K562 (cell line): ENCODE results near the gene NUP133. TPM values are rescaled to one million over a fixed set of nuclear protein-coding genes. Genes with fewer than 3 reads are reported as not detected.

Source experiments
- ATAC-seq: fragments of 200-7000 bp; cut with Tn5 transposase; 3 replicates; pipeline ENCODE4 v1.9.1; 2020; ENCODE audit warnings: moderate library complexity
- BruUV-seq: library from RNA; stranded (reverse); fragments of 400-500 nt; replicated peaks from 2 replicates; lab custom pipeline; 2021; lab: Mats Ljungman, UMichigan
- CTCF ChIA-PET: fragments of 300-600 bp; formaldehyde crosslinking; extraction: SDS; loops from one replicate; lab custom pipeline; 2021; ENCODE audit warnings: low intra/inter-chr PET ratio; lab: Yijun Ruan, JAX
- POLR2A ChIA-PET: fragments of 300-600, 350-650 bp; sonication (Branson Sonifier 250); formaldehyde crosslinking; extraction: SDS; loops from one replicate; lab custom pipeline; 2021; ENCODE audit warnings: antibody characterized with exemption, inconsistent platforms; lab: Yijun Ruan, JAX
- DNase-seq, 4 experiments: peaks; one replicate each; pipeline versions ENCODE4 v3.0.0 to v3.0.0-alpha.2; 2011 to 2018; ENCODE audit warnings: low spot score in 3 of 4, mixed read lengths in 3 of 4; ENCODE audit errors: extremely low read depth in 1 of 4
- FAIRE-seq: peaks from 2 replicates; lab custom pipeline; 2011; peaks lifted over from hg19 to GRCh38; lab: Jason Lieb, UNC
- H2AFZ ChIP-seq: 2 replicates; pipeline ENCODE4 v1.6.0; 2011; ENCODE audit warnings: low read depth, low read length, control low read depth, inconsistent platforms
- H3K27ac ChIP-seq: fragments of 200-600 bp; 3 replicates; pipeline ENCODE4 v1.8.0; 2011; ENCODE audit warnings: low read depth, mild to moderate bottlenecking, control low read depth, inconsistent platforms, low read length, moderate library complexity, mixed read lengths; ENCODE audit errors: extremely low read depth
- H3K27me3 ChIP-seq, 2 experiments: fragments of 300-600 bp in 1 of 2; 2 replicates in 1 of 2; 3 replicates in 1 of 2; pipeline versions ENCODE4 v1.6.0 to v1.8.0; 2011; ENCODE audit warnings: inconsistent platforms in 2 of 2, low read length in 2 of 2, mild to moderate bottlenecking in 1 of 2, mixed read lengths in 1 of 2, moderate library complexity in 1 of 2; ENCODE audit not compliant: control insufficient read depth in 2 of 2, insufficient read depth in 2 of 2
- H3K36me3 ChIP-seq: fragments of 300-600 bp; 3 replicates; pipeline ENCODE4 v1.8.0; 2011; ENCODE audit warnings: mild to moderate bottlenecking, low read length, inconsistent platforms; ENCODE audit not compliant: control insufficient read depth, insufficient read depth
- H3K4me1 ChIP-seq, 2 experiments: fragments of 200-600 bp in 1 of 2; replicated peaks in 1 of 2; 2 replicates in 1 of 2; 3 replicates in 1 of 2; pipeline versions ENCODE4 v1.5.1 to v1.8.0; 2011; ENCODE audit warnings: inconsistent platforms in 2 of 2, low read length in 2 of 2, mild to moderate bottlenecking in 1 of 2, mixed read lengths in 1 of 2, moderate library complexity in 1 of 2; ENCODE audit not compliant: control insufficient read depth in 2 of 2, insufficient read depth in 2 of 2
- H3K4me2 ChIP-seq: 2 replicates; pipeline ENCODE4 v1.6.1; 2011; ENCODE audit warnings: low read length, control low read depth, inconsistent platforms, mixed read lengths; ENCODE audit not compliant: insufficient read depth
- H3K4me3 ChIP-seq: fragments of 200-600 bp; sonication (generic), shearing (Covaris generic); 2 replicates; pipeline ENCODE4 v1.5.1; 2016; ENCODE audit warnings: control low read depth, inconsistent platforms
- H3K79me2 ChIP-seq: fragments of 200-600 bp; 3 replicates; pipeline ENCODE4 v1.8.0; 2011; ENCODE audit warnings: low read length, inconsistent platforms; ENCODE audit not compliant: control insufficient read depth, insufficient read depth
- H3K9ac ChIP-seq, 2 experiments: 2 replicates each; pipeline versions ENCODE4 v1.6.0 to v1.6.1; 2011; ENCODE audit warnings: low read depth in 2 of 2, low read length in 2 of 2, control low read depth in 1 of 2, inconsistent platforms in 1 of 2, mild to moderate bottlenecking in 1 of 2, mixed read lengths in 1 of 2; ENCODE audit not compliant: insufficient read depth in 1 of 2
- H3K9me1 ChIP-seq: one replicate; pipeline ENCODE4 v1.6.0; 2011; ENCODE audit warnings: inconsistent platforms, mild to moderate bottlenecking, low read length, moderate library complexity; ENCODE audit not compliant: control insufficient read depth, insufficient read depth
- H3K9me3 ChIP-seq: replicated peaks from 2 replicates; pipeline ENCODE4 v1.5.1; 2011; ENCODE audit warnings: low read depth, low read length, inconsistent platforms; ENCODE audit not compliant: control insufficient read depth, insufficient read depth
- H4K20me1 ChIP-seq: replicated peaks from 2 replicates; pipeline ENCODE4 v1.6.1; 2011; ENCODE audit warnings: low read length, inconsistent platforms, mixed read lengths; ENCODE audit not compliant: control insufficient read depth, insufficient read depth
- ATF7 ChIP-seq: fragments of 450-650 bp; IDR thresholded peaks from 2 replicates; pipeline ENCODE4 v1.7.1; 2014; ENCODE audit warnings: mild to moderate bottlenecking, moderate library complexity
- ILF3 ChIP-seq: fragments of 450-650 bp; IDR thresholded peaks from 2 replicates; pipeline ENCODE4 v1.6.1; 2018; ENCODE audit warnings: antibody characterized with exemption, mild to moderate bottlenecking, moderate library complexity, borderline replicate concordance
- L3MBTL2 ChIP-seq: fragments of 450-650 bp; IDR thresholded peaks from 2 replicates; pipeline ENCODE4 v1.6.1; 2016; ENCODE audit warnings: mild to moderate bottlenecking, moderate library complexity
- MBD2 ChIP-seq: sonication (generic); IDR thresholded peaks from 2 replicates; pipeline ENCODE4 v1.6.1; 2016; ENCODE audit warnings: low read depth, borderline replicate concordance
- NR2C2 ChIP-seq, 2 experiments: fragments of 200-800 bp in 1 of 2; sonication (Bioruptor generic) in 1 of 2; sonication (generic) in 1 of 2; formaldehyde crosslinking in 1 of 2; IDR thresholded peaks; 2 replicates each; pipeline versions ENCODE4 v1.6.1 to v1.8.0; 2016 to 2022; ENCODE audit warnings: mild to moderate bottlenecking in 1 of 2, missing compliant biosample characterization in 1 of 2, missing genetic modification characterization in 1 of 2, missing genetic modification reagents in 1 of 2
- PHB2 ChIP-seq: fragments of 450-650 bp; IDR thresholded peaks from 2 replicates; pipeline ENCODE4 v1.6.1; 2017; ENCODE audit warnings: low read depth
- PHTF2 ChIP-seq: fragments of 250-450 bp; sonication (Bioruptor Pico); IDR thresholded peaks from 2 replicates; pipeline ENCODE4 v1.5.0; 2021; ENCODE audit warnings: mild to moderate bottlenecking
- THRAP3 ChIP-seq: fragments of 450-650 bp; IDR thresholded peaks from 2 replicates; pipeline ENCODE4 v1.6.1; 2016; ENCODE audit warnings: mild to moderate bottlenecking, inconsistent platforms, borderline replicate concordance
- ZBTB1 ChIP-seq: sonication (generic); formaldehyde crosslinking; IDR thresholded peaks from 2 replicates; pipeline ENCODE4 v1.8.1; 2023; ENCODE audit warnings: missing genetic modification reagents, low read depth, mild to moderate bottlenecking, borderline replicate concordance
- ZFX ChIP-seq: sonication (generic); formaldehyde crosslinking; IDR thresholded peaks from 2 replicates; pipeline ENCODE4 v1.8.0; 2022; ENCODE audit warnings: mild to moderate bottlenecking, missing genetic modification reagents, moderate library complexity
- ZNF41 ChIP-seq: fragments of 250-450 bp; sonication (Bioruptor Pico); conservative IDR thresholded peaks from 2 replicates; pipeline ENCODE4 v1.4.0; 2020; ENCODE audit warnings: mild to moderate bottlenecking
- WGBS: fragments of 100-300 bp; shearing (Covaris generic); methylation state at CpG from one replicate; pipeline ENCODE4 v1.1.6; 2016; ENCODE audit warnings: low coverage, mixed read lengths; ENCODE audit not compliant: insufficient coverage; ENCODE audit errors: missing lambda C conversion rate; 5-methylcytosine and 5-hydroxymethylcytosine counted together
- in situ Hi-C: fragments of 300-500 bp; cut with MboI; formaldehyde crosslinking; loops from 4 replicates; pipeline ENCODE4 v1.15.0; 2018; ENCODE audit warnings: inconsistent platforms, mixed read lengths
- intact Hi-C: fragments of 100-400 bp; cut with micrococcal nuclease; formaldehyde crosslinking; loops from 2 replicates; pipeline ENCODE4 v1.14.2; 2022
- polyA plus RNA-seq, 8 experiments: library from polyadenylated mRNA; depleted of rRNA in 4 of 8; stranded (reverse) in 5 of 8; unstranded in 3 of 8; fragments of >200 nt; fragmentation: Nextera tagmentation in 2 of 8; fragmentation: Illumina TruSeq in 1 of 8; extraction: Ambion mirVana in 2 of 8; extraction: Trizol in 1 of 8; gene quantifications; 2 replicates each; pipeline versions ENCODE4 v1.2.1 to v1.2.3, GENCODE V29; 2011 to 2014; ENCODE audit warnings: inconsistent platforms in 1 of 8, missing spikeins in 1 of 8
- total RNA-seq, 7 experiments: library from RNA; depleted of rRNA in 6 of 7; stranded (reverse); fragments of >200 nt in 6 of 7; fragmentation: Illumina TruSeq in 2 of 7; extraction: Trizol in 2 of 7; gene quantifications; 2 replicates each; pipeline versions ENCODE4 v1.2.1 to v1.2.3, GENCODE V29; 2011 to 2021; ENCODE audit warnings: low replicate concordance in 1 of 7

The NUP133 gene
- total and polyA plus RNA-seq, 9 of the 15 experiments (the other 6 are each of a cell fraction or from before 2014, with no cell fraction given) = 21.7 to 85.1 (median 61.3) TPM

- Histone ChIP-seq H3K9ac (no peak overlapping the region), H3K79me2 (no peaks in the 10 kb centered on the region), H3K4me1 (peaks cover 0 to 17% of the 10 kb centered on the region in 2 experiments; a peak in 2 of 5 replicates), H4K20me1 (0 out of 2 replicates have a peak, but pooled peaks cover 2% of the 10 kb centered on the region), H2AFZ (no peak overlapping the region), H3K9me3 (no peaks in the 10 kb centered on the region), H3K36me3 (no peaks in the 10 kb centered on the region), H3K27ac (no peak overlapping the region), H3K4me2 (no peak overlapping the region), H3K27me3 (peaks cover 7 to 30% of the 10 kb centered on the region in 2 experiments; a peak in 4 of 5 replicates), H3K9me1 (no peaks in the 10 kb centered on the region), H3K4me3 (no peak overlapping the region)
- no peak for FAIRE-seq
- POLR2A ChIA-PET = no interaction called here
- ATAC-seq = no peak
- TF ChIP-seq ATF7 = no peak
- no peak for TF ChIP-seq L3MBTL2
- no peak for TF ChIP-seq THRAP3
- TF ChIP-seq ILF3 = no peak
- no peak for TF ChIP-seq ZNF41
- no peak for TF ChIP-seq PHB2
- TF ChIP-seq ZFX (CRISPR knock-in tag) = no peak
- TF ChIP-seq MBD2 = no peak
- no peak for TF ChIP-seq PHTF2
- TF ChIP-seq NR2C2 (CRISPR knock-in tag; IDR thresholded peaks at IDR 0.05) = no peak
- no peak for TF ChIP-seq NR2C2 (tag; IDR thresholded peaks at IDR 0.05)
- TF ChIP-seq ZBTB1 (CRISPR knock-in tag) = no peak
- in situ Hi-C loops = no loop called here
- WGBS = 0% methylated on average over 3 of the region's 3 CpGs
- intact Hi-C loops = no loop called here
- DNase-seq = no peak
- no TSS peak for BruUV-seq
- CTCF ChIA-PET = no interaction called here
Measured at GRCh38 chr1:229428256-229428655, 79.9 kb downstream of the NUP133 start.
